HL-60 (cell line): Measurements from ENCODE around the gene SLC12A3.

Source experiments
- DNase-seq, 2 experiments: peaks; one replicate each; pipeline ENCODE4 v3.0.0-alpha.2; 2010 to 2020; ENCODE audit warnings: low read depth in 1 of 2, low spot score in 1 of 2
- H3K27ac ChIP-seq: fragments of 250-450 bp; sonication (Bioruptor Pico); replicated peaks from 2 replicates; pipeline ENCODE4 v1.5.1; 2020; ENCODE audit warnings: mild to moderate bottlenecking, moderate library complexity
- H3K27me3 ChIP-seq: fragments of 250-450 bp; sonication (Bioruptor Pico); 2 replicates; pipeline ENCODE4 v1.5.1; 2021; ENCODE audit warnings: mild to moderate bottlenecking, moderate library complexity; ENCODE audit not compliant: insufficient read depth, poor library complexity, severe bottlenecking
- H3K4me3 ChIP-seq: replicated peaks from 2 replicates; pipeline ENCODE4 v1.5.1; 2011; ENCODE audit warnings: mild to moderate bottlenecking, control low read depth, low read length; ENCODE audit not compliant: insufficient read depth
- GABPA ChIP-seq: IDR thresholded peaks from 2 replicates; pipeline ENCODE4 v1.6.1; 2012; ENCODE audit warnings: low read depth
- POLR2AphosphoS5 ChIP-seq: IDR thresholded peaks from 2 replicates; pipeline ENCODE4 v1.6.1; 2012; ENCODE audit warnings: low read depth
- SPI1 ChIP-seq: IDR thresholded peaks from 2 replicates; pipeline ENCODE4 v1.6.1; 2012; ENCODE audit warnings: low read depth, mild to moderate bottlenecking, borderline replicate concordance
- TF ChIP-seq, protein P1 (sequence below): IDR thresholded peaks from 2 replicates; pipeline ENCODE4 v1.6.1; 2012; ENCODE audit warnings: low read depth; ENCODE audit not compliant: insufficient replicate concordance
- TF ChIP-seq, protein P2 (sequence below): IDR thresholded peaks from one replicate; pipeline ENCODE4 v1.5.1; 2011; ENCODE audit warnings: low read length, control low read depth, inconsistent platforms; ENCODE audit not compliant: insufficient read depth

The SLC12A3 gene

DNA sequence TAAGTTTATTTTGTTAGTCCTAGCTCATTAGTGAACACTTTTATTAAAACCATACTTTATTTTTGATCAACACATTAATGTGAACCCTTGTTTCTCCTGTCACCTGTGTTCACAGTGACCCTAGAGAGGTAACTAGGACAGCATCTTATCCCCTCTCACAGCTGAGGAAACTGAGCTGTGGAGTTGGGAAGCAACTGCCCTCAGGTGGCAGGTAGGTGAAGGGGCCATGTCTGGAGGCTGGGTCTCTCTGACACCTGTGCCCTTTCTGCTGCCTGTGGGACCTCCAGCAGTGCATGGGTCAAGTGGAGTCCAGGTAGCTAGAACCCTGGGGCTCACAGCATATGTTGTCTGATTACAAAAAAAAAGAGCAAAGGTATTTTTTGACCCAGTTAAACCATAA, 22.9 kb upstream of the SLC12A3 start:
- no peak overlapping the region for H3K27ac ChIP-seq
- H3K27me3 ChIP-seq: no peaks in the 10 kb centered on the region
- TF ChIP-seq, protein P1, sequence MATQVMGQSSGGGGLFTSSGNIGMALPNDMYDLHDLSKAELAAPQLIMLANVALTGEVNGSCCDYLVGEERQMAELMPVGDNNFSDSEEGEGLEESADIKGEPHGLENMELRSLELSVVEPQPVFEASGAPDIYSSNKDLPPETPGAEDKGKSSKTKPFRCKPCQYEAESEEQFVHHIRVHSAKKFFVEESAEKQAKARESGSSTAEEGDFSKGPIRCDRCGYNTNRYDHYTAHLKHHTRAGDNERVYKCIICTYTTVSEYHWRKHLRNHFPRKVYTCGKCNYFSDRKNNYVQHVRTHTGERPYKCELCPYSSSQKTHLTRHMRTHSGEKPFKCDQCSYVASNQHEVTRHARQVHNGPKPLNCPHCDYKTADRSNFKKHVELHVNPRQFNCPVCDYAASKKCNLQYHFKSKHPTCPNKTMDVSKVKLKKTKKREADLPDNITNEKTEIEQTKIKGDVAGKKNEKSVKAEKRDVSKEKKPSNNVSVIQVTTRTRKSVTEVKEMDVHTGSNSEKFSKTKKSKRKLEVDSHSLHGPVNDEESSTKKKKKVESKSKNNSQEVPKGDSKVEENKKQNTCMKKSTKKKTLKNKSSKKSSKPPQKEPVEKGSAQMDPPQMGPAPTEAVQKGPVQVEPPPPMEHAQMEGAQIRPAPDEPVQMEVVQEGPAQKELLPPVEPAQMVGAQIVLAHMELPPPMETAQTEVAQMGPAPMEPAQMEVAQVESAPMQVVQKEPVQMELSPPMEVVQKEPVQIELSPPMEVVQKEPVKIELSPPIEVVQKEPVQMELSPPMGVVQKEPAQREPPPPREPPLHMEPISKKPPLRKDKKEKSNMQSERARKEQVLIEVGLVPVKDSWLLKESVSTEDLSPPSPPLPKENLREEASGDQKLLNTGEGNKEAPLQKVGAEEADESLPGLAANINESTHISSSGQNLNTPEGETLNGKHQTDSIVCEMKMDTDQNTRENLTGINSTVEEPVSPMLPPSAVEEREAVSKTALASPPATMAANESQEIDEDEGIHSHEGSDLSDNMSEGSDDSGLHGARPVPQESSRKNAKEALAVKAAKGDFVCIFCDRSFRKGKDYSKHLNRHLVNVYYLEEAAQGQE: no peak
- TF ChIP-seq SPI1 (no peak), POLR2AphosphoS5 (no peak), GABPA (no peak)
- TF ChIP-seq, protein P2, sequence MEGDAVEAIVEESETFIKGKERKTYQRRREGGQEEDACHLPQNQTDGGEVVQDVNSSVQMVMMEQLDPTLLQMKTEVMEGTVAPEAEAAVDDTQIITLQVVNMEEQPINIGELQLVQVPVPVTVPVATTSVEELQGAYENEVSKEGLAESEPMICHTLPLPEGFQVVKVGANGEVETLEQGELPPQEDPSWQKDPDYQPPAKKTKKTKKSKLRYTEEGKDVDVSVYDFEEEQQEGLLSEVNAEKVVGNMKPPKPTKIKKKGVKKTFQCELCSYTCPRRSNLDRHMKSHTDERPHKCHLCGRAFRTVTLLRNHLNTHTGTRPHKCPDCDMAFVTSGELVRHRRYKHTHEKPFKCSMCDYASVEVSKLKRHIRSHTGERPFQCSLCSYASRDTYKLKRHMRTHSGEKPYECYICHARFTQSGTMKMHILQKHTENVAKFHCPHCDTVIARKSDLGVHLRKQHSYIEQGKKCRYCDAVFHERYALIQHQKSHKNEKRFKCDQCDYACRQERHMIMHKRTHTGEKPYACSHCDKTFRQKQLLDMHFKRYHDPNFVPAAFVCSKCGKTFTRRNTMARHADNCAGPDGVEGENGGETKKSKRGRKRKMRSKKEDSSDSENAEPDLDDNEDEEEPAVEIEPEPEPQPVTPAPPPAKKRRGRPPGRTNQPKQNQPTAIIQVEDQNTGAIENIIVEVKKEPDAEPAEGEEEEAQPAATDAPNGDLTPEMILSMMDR: no peak
- no peak for DNase-seq
- H3K4me3 ChIP-seq: no peak overlapping the region

DNA sequence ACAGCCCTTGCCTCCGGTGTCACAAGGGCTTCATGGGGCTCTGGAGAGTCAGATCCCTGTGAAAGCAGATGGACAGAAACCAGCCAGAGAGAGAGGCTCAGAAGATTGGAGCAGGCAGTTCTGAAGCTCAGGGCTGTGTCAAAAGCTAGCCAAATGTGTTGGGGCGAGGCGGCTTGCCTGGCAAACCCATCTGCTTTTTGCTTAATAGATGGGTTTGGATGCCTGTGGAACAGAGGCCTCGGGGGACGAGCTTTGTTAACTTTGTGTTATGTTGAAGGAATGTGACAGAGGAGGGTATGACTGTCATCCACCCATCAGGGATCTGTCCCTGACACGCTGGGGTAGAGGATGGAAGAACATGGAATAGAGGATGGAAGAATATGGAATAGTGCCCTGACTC, 21.0 kb upstream of the SLC12A3 start:
- DNase-seq: no peak
- TF ChIP-seq, protein P2: no peak
- TF ChIP-seq POLR2AphosphoS5 (no peak), SPI1 (no peak), GABPA (no peak)
- TF ChIP-seq, protein P1: no peak
- H3K4me3 ChIP-seq: no peak overlapping the region
- H3K27me3 ChIP-seq: no peaks in the 10 kb centered on the region
- no peak overlapping the region for H3K27ac ChIP-seq

DNA sequence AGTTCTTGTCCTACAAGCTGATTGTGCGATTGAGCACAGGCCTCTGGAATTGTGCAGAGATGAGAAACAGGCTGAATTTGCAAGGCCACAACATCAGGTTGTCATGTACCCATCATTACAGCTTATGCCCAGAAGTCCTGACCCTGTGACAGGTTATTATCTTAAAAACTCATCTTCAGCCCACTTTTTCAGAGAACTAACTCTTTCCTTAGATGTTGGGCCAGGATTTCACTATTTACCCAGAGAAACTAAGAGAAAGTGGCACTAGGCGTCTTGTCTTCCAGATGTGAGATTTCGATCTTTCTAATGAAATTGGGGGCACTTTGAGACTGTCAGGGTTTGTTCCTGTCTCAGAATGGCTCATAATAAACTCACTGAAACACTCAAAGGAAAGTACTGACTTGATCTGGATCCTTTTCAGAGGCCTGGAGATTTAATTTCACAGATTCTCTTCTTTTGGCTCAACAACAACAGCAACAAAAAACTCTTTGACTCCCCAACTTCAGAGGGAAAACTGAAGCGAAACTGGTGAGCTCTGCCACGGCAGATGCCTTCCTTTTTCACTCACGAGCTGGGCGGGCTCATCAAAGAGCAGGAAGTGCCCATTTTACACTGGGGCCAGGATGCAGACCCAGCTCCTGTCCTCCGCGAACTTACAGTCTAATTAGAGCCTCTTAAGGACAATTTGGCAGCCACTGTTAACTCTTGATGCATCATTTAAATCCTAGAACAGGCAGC, 17.7 kb upstream of the SLC12A3 start:
- no peak for TF ChIP-seq POLR2AphosphoS5
- no peak for TF ChIP-seq SPI1
- TF ChIP-seq GABPA: no peak
- TF ChIP-seq, protein P2: no peak
- TF ChIP-seq, protein P1: no peak
- Histone ChIP-seq H3K27ac (no peak overlapping the region), H3K27me3 (no peaks in the 10 kb centered on the region), H3K4me3 (no peak overlapping the region)
- no peak for DNase-seq
